Measurements from ENCODE around the gene OSTM1. TPM values are rescaled to one million over a fixed set of nuclear protein-coding genes. Genes with fewer than 3 reads are reported as not detected.

OSTM1 gene
- total and polyA plus RNA-seq, 2 of the 13 experiments (the other 11 are each of a cell fraction or from before 2014, with no cell fraction given) = 8.7 to 20.5 TPM

GRCh38 chr6:108074359-108075144 is at the start of gene OSTM1 (continued):
- no peak for TF ChIP-seq ZBTB4 (CRISPR knock-in tag; IDR thresholded peaks at IDR 0.05; ENCODE audit: borderline replicate concordance)
- no peak for TF ChIP-seq ZNF597 (CRISPR knock-in tag; IDR thresholded peaks at IDR 0.05)
- TF ChIP-seq MYC (CRISPR knock-in tag; IDR thresholded peaks at IDR 0.05; ENCODE audit: borderline replicate concordance) = peak; percentile 73
- peak; percentile 63; the same call in 1 of the 2 replicates for TF ChIP-seq ZNF274 (CRISPR knock-in tag; IDR thresholded peaks at IDR 0.05)
- TF ChIP-seq CREBL2 (CRISPR knock-in tag; IDR thresholded peaks at IDR 0.05; ENCODE audit: borderline replicate concordance) = peak; percentile 96
- no peak for TF ChIP-seq RFX1 (IDR thresholded peaks at IDR 0.05)
- TF ChIP-seq ZEB1 (IDR thresholded peaks at IDR 0.05; ENCODE audit: insufficient replicate concordance, low read depth) = no peak
- TF ChIP-seq GATA4 (IDR thresholded peaks at IDR 0.05; ENCODE audit: borderline replicate concordance, low read depth) = peak; percentile 5; the same call in 1 of the 2 replicates
- TF ChIP-seq ZNF547 (CRISPR knock-in tag; IDR thresholded peaks at IDR 0.05) = 0 out of 2 replicates have a peak, but pooled peaks have one; percentile 84
- TF ChIP-seq CREB3 (CRISPR knock-in tag; IDR thresholded peaks at IDR 0.05) = peak; percentile 98
- no peak for TF ChIP-seq CBX2 (IDR thresholded peaks at IDR 0.05; ENCODE audit: low read depth, low read length)
- peak; percentile 58; the same call in 1 of the 2 replicates for TF ChIP-seq CBX2 (CRISPR knock-in tag; IDR thresholded peaks at IDR 0.05; ENCODE audit: low read depth)
- peak; percentile 77; the same call in 1 of the 2 replicates for TF ChIP-seq ZNF816 (CRISPR knock-in tag; IDR thresholded peaks at IDR 0.05; ENCODE audit: borderline replicate concordance)
- peak; percentile 90 for TF ChIP-seq ZNF777 (CRISPR knock-in tag; IDR thresholded peaks at IDR 0.05)
- TF ChIP-seq ZNF615 (CRISPR knock-in tag; IDR thresholded peaks at IDR 0.05; ENCODE audit: borderline replicate concordance) = no peak; the same call in 1 of the 2 replicates
- no peak for TF ChIP-seq ZNF850 (CRISPR knock-in tag; conservative IDR thresholded peaks at IDR 0.05)
- no peak for TF ChIP-seq NFE2L1 (CRISPR knock-in tag; IDR thresholded peaks at IDR 0.05; ENCODE audit: borderline replicate concordance)
- no peak for TF ChIP-seq NCOA2 (CRISPR knock-in tag; IDR thresholded peaks at IDR 0.05)
- TF ChIP-seq JARID2 (CRISPR knock-in tag; IDR thresholded peaks at IDR 0.05; ENCODE audit: insufficient replicate concordance) = peak; percentile 16
- no peak for TF ChIP-seq ZNF260 (CRISPR knock-in tag; IDR thresholded peaks at IDR 0.05; ENCODE audit: borderline replicate concordance, low read depth)
- no peak for TF ChIP-seq FOXP1 (IDR thresholded peaks at IDR 0.05)
- TF ChIP-seq FOXP1 (CRISPR knock-in tag; IDR thresholded peaks at IDR 0.05) = no peak
- TF ChIP-seq ZNF18 (CRISPR knock-in tag; IDR thresholded peaks at IDR 0.05; ENCODE audit: insufficient replicate concordance) = peak; percentile 54
- TF ChIP-seq MATR3 (CRISPR knock-in tag; IDR thresholded peaks at IDR 0.05) = no peak
